Measurements from ENCODE around the gene METTL26. TPM values are rescaled to one million over a fixed set of nuclear protein-coding genes. Genes with fewer than 3 reads are reported as not detected.

Gene METTL26
- total and polyA plus RNA-seq, 9 of the 15 experiments (the other 6 are each of a cell fraction or from before 2014, with no cell fraction given): 7.3 to 262 (median 80.9) TPM

DNA sequence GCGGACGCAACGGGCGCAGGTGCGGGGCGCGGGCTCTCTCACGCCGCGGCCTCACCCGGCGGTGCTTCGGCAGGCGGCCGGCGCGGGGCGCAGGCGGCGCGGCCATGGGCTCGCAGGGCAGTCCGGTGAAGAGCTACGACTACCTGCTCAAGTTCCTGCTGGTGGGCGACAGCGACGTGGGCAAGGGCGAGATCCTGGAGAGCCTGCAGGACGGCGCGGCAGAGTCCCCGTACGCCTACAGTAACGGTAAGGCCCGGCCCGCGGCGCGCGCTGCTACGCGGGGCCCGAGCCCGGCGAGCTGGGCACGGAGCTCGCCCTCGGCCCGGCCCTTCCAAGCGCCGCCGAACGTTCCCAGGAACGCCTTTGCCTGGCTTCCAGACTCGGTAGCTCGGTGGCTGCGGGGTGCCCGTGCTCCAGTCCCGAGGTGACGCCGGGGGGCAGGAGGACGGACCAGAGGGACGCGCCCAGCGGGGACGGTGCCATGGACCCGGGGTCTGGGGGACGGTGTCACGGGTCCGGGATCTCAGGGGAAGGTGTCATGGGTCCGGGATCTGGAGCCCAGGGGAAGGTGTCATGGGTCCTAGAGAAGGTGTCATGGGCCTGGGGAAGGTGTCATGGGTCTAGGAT, 45.8 kb downstream of the METTL26 start (continued):
- TF ChIP-seq, protein P1, sequence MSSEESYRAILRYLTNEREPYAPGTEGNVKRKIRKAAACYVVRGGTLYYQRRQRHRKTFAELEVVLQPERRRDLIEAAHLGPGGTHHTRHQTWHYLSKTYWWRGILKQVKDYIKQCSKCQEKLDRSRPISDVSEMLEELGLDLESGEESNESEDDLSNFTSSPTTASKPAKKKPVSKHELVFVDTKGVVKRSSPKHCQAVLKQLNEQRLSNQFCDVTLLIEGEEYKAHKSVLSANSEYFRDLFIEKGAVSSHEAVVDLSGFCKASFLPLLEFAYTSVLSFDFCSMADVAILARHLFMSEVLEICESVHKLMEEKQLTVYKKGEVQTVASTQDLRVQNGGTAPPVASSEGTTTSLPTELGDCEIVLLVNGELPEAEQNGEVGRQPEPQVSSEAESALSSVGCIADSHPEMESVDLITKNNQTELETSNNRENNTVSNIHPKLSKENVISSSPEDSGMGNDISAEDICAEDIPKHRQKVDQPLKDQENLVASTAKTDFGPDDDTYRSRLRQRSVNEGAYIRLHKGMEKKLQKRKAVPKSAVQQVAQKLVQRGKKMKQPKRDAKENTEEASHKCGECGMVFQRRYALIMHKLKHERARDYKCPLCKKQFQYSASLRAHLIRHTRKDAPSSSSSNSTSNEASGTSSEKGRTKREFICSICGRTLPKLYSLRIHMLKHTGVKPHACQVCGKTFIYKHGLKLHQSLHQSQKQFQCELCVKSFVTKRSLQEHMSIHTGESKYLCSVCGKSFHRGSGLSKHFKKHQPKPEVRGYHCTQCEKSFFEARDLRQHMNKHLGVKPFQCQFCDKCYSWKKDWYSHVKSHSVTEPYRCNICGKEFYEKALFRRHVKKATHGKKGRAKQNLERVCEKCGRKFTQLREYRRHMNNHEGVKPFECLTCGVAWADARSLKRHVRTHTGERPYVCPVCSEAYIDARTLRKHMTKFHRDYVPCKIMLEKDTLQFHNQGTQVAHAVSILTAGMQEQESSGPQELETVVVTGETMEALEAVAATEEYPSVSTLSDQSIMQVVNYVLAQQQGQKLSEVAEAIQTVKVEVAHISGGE (CRISPR knock-in tag; IDR thresholded peaks at IDR 0.05): no peak
- TF ChIP-seq NR2C2 (CRISPR knock-in tag; IDR thresholded peaks at IDR 0.05): peak; percentile 73
- TF ChIP-seq NR2C2 (tag; IDR thresholded peaks at IDR 0.05): no peak
- no peak for TF ChIP-seq TCF7L2 (IDR thresholded peaks at IDR 0.05; ENCODE audit: low read depth, low read length)
- no peak for TF ChIP-seq MCM2 (IDR thresholded peaks at IDR 0.05; ENCODE audit: low read depth)
- TF ChIP-seq NCOA1 (IDR thresholded peaks at IDR 0.05; ENCODE audit: low read depth): no peak
- TF ChIP-seq SIN3A (IDR thresholded peaks at IDR 0.05; ENCODE audit: borderline replicate concordance in 2 of 2, control insufficient read depth in 1 of 2, low read depth in 2 of 2, low read length in 2 of 2): peak; percentile 61 to 80; a peak in 3 of 4 replicates
- no peak for TF ChIP-seq ZNF224 (CRISPR knock-in tag; IDR thresholded peaks at IDR 0.05)
- TF ChIP-seq, protein P2, sequence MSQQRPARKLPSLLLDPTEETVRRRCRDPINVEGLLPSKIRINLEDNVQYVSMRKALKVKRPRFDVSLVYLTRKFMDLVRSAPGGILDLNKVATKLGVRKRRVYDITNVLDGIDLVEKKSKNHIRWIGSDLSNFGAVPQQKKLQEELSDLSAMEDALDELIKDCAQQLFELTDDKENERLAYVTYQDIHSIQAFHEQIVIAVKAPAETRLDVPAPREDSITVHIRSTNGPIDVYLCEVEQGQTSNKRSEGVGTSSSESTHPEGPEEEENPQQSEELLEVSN (IDR thresholded peaks at IDR 0.05; ENCODE audit: borderline replicate concordance in 1 of 2, extremely low read depth in 1 of 2, insufficient read depth in 1 of 2, insufficient read length in 1 of 2, low read depth in 1 of 2, low read length in 1 of 2, poor library complexity in 1 of 2, severe bottlenecking in 1 of 2): peak in 1 of 2 experiments; percentile 24
- TF ChIP-seq DPF2 (IDR thresholded peaks at IDR 0.05): no peak
- TF ChIP-seq KDM2B (CRISPR knock-in tag; IDR thresholded peaks at IDR 0.05): peak; percentile 17; the same call in 1 of the 2 replicates
- no peak for TF ChIP-seq REST (IDR thresholded peaks at IDR 0.05; ENCODE audit: borderline replicate concordance)
- TF ChIP-seq REST (CRISPR knock-in tag; IDR thresholded peaks at IDR 0.05; ENCODE audit: low read depth): peak; percentile 72
- peak; percentile 77 for TF ChIP-seq SAP30 (IDR thresholded peaks at IDR 0.05; ENCODE audit: borderline replicate concordance, insufficient read depth, low read depth, low read length, poor library complexity, severe bottlenecking)
